Measurements from ENCODE around the gene AGTPBP1.
"Not testable (repeated sequence)": the region's sequence is repeated elsewhere in the genome, so short reads cannot be mapped to it uniquely, and the experiment has no call there.

The AGTPBP1 gene

DNA sequence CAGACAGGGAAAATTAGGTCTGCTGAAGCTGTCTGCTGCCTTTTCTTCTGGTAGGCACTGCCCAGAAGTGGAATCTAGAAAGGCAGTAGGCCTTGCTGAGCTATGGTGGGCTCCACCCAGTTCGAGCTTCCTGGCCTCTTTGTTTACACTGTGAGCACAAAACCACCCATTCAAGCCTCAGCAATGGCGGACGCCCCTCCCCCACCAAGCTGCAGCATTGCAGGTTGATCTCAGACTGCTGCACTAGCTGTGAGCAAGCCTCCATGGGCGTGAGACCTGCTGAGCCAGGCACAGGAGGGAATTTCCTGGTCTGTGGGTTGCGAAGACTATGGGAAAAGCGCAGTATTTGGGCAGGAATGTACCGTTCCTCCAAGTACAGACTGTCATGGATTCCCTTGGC is 18.5 kb downstream of the AGTPBP1 start:
- DNase-seq (ENCODE audit: low read depth, low spot score): peak; percentile 21

DNA sequence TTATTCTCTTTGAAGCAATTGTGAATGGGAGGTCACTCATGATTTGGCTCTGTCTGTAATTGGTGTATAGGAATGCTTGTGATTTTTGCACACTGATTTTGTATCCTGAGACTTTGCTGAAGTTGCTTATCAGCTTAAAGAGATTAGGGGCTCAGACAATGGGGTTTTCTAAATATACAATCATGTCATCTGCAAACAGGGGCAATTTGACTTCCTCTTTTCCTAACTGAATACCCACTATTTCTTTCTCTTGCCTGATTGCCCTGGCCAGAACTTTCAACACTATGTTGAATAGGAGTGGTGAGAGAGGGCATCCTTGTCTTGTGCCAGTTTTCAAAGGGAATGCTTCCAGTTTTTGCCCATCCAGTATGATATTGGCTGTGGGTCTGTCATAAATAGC is 22.3 kb downstream of the AGTPBP1 start:
- DNase-seq (ENCODE audit: low read depth, low spot score): not testable (repeated sequence)

DNA sequence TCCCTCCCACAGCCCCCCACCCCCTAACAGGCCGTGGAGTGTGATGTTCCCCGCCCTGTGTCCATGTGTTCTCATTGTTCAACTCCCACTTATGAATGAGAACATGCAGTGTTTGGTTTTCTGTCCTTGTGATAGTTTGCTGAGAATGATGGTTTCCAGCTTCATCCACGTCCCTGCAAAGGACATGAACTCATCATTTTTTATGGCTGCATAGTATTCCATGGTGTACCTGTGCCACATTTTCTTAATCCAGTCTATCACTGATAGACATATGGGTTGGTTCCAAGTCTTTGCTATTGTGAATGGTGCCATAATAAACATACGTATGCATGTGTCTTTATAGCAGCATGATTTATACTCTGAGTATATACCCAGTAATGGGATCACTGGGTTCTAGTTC is 23.9 kb downstream of the AGTPBP1 start:
- DNase-seq (ENCODE audit: low read depth, low spot score): not testable (repeated sequence)

DNA sequence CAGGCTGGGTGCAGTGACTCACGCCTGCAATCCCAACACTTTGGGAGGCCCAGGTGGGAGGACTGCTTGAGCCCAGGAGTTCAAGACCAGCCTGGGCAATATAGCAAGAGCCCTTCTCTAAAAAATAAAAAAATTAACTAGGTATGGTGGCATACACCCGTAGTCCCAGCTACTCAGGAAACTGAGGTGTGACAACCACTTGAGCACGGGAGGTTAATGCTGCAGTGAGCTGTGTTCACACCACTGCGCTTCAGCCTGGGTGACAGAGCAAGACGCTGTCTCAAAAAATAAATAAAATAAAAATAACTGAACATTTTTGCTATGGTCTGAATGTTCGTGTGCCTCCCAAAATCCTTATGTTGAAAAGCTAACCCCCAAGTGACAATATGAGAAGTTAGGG is 24.5 kb downstream of the AGTPBP1 start:
- no peak for DNase-seq (ENCODE audit: low read depth, low spot score)

DNA sequence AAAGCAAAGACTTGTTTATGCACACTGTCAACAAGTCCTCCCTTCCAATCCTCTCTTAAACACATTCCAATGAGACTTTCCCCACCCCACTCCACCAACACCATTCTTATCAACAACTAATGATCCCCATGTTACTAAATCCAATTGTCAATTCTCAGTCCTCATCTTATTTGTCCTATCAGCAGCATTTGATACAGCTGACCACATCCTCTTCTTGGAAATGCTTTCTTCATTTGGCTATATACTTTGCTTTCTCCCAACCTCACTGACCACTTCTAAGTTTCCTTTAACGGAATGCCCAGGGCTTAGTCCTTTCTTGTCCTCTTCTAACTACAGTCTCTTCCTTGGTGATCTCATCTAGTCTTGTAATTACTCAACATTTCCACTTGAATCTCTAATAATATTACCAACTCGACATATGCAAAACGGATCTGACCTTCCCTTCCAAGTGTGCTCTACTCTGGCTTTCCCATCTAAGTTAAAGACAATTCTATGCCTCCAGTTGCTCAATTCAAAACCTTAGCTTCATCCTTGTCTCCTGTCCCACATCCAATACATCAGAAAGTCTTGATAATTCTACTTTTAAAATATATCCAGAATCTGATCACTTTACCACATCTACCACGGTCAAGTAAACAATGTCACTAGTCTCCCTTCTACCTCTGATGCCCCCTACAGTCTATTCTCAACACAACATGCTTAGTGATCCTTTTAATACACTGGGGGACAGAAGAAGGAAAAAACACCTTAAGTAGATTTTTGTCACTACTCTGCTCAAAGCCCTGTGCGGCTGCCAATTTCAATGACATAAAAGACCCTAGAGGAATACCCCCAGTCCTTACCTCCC is 25.5 kb downstream of the AGTPBP1 start:
- no peak for DNase-seq (ENCODE audit: low read depth, low spot score)

DNA sequence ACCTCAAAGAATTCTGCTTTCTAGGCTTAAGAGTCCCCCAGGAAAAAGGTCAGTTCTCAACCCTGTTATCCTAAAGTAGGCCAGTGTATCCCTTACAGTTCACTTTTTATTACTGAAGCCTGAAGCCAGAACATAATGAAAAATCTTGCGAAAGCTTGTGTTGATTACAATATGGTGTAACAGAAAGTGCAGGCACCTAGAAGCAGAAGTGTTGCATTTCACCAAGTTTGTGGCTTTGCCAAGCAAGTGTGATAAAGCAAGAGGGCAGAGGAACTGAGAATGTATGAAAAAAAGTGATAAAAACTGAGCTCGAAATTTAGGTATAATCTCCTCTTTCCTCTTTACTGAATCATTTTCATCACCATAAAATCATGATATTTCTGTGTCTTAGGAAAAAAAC is 26.2 kb downstream of the AGTPBP1 start:
- no peak for DNase-seq (ENCODE audit: low read depth, low spot score)

DNA sequence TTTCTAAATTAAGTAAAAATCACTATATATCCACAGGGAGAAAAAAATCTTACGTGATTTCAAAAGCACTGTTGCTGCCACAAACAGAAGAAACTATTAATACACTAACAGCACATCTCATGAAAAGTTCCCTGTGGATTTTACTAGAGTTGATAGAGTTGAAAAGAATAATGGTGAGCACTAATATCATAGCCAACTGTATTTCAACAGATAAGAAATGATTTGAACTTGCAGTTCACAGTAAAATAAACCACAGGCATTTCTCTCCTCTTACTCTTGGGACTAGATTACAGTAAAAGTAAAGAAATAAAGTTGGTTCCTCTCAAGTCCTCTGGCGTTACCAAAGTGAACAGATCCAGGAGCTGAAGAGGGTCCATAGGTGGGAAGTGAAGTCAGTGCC is 27.9 kb downstream of the AGTPBP1 start:
- no peak for DNase-seq (ENCODE audit: low read depth, low spot score)

DNA sequence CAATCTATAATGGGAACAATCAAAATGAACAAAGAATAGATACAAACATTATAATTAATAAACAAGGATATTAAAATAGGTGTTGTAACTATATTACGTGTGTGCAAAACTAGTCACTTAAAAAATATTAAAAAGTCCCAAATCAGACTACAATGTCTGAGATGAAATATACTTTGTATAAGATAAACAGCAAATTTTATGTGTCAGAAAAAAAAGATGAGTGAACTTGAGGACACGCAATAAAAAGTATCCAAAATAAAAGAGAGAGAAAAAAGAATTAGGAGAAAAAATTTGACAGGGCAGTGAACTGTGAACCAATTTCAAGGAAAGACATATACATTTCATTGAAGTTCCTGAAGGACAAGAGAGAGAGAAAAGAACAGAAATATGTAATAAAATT is 37.0 kb downstream of the AGTPBP1 start:
- no peak for DNase-seq (ENCODE audit: low read depth, low spot score)

DNA sequence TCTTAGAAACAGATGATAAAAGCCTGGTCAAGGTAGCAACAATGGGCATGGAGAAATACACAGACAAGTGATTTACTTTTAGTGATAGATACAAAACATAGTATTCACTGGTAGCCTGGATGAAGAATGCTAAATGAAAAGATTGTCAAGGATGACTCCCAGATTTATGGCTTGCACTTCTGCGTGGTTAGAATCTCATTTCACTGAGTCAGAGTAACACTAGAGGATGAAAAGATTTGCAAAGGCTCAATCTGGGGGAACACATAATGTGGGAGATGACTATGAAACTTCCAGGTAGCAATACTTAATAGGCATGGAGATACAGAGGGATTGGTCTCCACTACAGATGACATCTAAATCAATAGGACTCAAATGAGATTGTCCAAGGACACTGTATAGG is 38.4 kb downstream of the AGTPBP1 start:
- DNase-seq (ENCODE audit: low read depth, low spot score): no peak

DNA sequence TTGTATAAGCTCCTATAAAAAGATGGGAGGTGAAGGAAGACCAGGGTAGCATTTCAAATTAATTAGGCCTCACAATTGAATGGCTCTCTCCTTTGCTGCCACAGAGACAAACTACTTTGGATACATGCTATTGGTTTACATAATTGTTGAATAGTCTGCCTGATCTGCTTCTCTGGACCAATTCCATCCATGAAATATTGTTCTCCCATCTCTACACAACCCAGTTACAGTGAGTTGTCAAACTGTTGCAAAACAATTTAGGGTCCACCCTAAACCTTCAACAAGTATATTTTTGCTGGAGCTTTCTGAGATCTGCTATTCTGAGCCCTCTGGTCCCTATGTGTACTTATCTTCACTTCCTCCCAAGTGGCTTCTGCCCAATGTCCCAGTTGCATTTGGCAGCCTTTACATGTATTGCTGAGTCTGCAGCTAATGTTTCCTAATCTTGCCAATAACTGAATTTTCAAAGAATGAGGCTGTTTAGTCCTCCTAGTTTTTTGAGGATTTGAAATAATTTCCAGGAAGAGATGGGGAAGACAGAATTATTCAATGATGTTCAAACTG is 38.9 kb downstream of the AGTPBP1 start:
- no peak for DNase-seq (ENCODE audit: low read depth, low spot score)

DNA sequence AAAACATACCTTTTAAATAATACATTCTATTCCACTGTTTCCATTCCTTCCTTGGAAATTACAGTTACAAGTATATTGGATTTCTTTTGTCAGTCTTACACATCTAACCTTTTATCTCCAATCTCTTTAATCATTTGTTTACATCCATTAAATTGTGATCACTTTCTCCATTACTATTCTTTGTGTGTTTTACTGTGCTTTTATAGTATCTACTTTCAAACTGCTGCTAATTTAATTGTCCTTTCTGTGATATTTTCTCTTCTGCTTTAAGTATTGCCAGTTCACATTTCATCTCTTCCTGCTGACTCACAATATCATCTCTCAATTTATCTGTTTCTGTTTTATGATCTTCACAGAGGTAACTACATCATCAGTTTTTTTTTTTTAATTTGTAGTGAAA is 39.6 kb downstream of the AGTPBP1 start:
- DNase-seq (ENCODE audit: low read depth, low spot score): no peak

DNA sequence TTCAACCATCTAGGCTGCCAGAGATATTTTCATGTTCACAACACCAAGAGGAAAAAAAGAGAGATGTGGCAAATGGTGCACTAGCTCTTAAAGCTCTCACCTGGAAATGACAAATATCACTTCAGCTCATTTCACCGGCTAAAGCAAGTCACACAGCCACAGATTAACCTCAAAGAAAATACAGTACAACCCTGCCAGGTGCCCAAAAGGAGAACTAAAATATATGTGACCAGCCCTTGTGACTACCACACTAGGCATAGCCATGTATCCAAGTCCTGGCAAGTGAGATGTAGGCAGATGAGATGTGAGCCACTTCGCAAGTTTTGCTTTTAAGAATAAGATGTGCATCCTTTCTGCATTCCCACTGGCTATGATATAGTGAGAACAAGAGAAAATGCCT is 41.4 kb downstream of the AGTPBP1 start:
- no peak for DNase-seq (ENCODE audit: low read depth, low spot score)

DNA sequence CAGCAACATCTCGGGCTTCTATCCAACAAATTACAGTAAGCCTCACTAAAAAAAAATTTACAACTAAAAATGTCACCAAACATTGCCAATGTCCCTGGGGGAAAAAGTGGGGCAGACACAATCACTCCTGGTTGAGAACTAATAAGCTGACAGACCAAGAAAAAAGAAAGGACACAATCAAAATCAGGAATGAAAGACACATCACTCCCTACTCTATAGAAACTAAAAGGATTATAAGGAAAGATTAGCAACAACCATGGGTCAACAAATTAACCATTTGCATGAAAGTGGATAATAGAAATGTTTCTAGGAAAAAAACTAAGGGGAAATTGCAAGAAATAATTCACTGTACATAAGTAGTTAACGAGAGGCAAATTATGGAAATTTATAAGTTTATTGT is 53.4 kb downstream of the AGTPBP1 start:
- no peak for DNase-seq (ENCODE audit: low read depth, low spot score)

DNA sequence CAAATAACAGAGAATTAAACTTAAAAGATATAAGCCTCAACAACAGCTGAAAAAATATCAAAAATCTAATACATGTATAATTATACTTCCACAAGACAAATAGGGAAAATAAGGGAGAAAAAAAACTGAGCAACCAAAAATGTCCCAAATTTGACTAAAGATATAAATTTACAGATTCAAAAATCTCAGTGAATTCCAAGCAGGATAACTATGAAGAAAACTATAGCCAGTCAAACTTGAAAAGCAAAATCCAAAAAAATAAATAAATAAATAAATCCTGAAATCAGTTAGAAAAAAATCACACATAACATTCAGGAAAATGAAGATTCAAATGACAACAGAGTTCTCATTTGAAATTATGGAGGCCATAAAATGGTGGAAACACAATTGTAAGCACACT is 56.7 kb downstream of the AGTPBP1 start:
- DNase-seq (ENCODE audit: low read depth, low spot score): no peak

DNA sequence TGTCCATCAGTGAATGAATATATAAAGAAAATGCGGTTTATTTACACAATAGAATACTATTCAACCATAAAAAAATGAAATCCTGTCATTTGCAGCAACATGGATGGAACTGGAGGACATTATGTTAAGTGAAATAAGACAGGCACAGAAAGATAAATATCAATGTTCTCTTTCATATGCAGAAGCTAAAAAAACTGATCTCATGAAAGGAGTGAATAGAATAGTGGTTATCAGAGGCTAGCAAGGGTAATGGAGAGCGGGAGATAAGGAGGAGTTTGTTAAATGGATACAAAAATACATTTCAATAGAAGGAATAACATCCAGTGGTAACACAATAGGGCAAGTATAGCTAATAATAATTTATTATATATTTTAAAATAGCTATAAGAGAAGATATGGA is 65.0 kb downstream of the AGTPBP1 start:
- DNase-seq (ENCODE audit: low read depth, low spot score): no peak

DNA sequence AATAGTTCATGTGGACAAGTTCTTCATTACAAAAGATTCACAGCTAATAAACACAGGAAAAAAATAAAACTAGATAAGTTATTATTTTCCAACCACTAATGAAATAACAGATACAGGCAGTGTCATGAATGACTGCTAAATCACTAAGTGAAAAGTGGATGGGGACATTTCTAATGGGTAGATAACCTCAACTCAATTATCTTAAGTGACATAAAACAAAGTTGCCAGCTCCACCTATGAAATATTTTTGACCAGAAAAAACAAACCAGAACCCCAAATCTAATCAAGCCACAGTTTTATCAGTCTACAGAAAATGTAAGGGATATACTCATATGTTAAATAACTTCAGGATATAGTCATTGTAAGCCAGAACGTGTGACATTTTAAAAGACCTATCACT is 74.4 kb downstream of the AGTPBP1 start:
- no peak for DNase-seq (ENCODE audit: low read depth, low spot score)

DNA sequence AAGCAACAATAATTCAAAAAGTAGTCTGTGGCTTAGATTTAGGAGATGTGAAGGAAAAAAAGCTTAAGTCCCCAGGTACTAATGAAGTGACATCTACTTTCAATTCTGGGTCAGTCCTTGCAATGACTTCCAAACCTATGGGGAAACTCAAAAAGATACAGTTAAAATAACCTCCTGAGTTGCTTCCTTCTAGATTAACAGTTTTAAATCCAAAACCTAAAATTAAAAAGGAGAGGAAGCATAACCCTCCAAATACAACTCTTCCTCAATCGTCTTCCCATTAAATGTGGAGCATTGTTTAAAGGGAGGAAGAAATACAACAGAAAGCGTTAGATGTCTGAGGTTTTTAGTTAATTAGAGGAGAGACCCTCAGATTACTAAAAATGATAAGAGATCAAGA is 75.7 kb downstream of the AGTPBP1 start:
- DNase-seq (ENCODE audit: low read depth, low spot score): no peak

DNA sequence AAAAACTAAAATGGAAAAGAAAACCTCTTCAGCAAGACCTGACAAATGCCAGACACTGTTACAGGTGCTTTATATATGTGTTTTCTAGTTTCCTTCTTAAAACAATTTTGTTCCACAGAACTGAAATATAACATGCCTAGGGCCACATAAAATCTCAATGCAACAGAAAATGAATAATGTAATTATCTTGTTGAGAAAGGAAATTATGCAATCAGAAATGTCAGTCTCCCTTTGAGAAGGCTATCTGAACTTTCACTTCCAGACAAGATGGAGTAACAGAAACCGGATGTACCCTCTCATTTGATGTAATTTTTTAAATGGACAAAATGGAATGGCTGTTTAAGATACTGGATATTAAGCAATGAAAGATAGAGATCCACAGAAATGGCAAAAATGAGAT is 79.2 kb downstream of the AGTPBP1 start:
- no peak for DNase-seq (ENCODE audit: low read depth, low spot score)

DNA sequence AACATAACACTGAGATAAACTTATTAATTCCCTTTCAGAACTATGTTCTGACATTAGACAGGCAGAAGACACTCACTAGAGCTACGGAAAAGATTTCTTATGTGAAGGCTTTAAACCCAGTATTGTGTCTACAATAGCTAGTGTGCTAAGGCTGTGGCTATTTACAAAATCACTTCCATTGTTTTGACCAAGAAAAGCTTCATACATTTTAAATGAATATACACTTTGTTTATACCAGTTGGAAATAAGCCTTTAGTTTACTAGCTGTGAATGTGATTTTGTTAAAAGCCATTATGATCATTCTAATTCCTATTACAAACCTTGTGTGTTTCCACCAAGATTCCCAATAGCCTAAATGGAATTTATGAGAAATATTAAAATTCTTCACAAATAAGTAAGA is 83.0 kb downstream of the AGTPBP1 start:
- DNase-seq (ENCODE audit: low read depth, low spot score): no peak

DNA sequence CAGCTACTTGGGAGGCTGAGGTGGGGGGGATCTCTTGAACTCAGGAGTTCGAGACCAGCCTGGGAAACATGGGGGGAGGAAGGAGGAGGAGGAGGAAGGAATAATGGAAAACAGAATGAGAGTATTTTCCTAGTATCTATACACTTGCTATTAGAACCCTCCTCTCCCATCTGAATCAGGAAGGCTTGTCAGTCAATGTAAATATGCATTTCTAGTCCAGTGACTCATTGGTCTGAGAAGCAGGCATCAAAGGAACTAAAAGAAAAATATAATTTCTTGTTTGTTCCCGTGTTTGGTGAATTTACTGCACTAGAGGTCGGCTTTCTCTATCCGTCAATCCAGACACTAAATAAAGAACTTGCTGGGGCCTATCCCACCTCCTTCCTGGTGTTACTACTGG is 88.6 kb downstream of the AGTPBP1 start:
- DNase-seq (ENCODE audit: low read depth, low spot score): no peak

DNA sequence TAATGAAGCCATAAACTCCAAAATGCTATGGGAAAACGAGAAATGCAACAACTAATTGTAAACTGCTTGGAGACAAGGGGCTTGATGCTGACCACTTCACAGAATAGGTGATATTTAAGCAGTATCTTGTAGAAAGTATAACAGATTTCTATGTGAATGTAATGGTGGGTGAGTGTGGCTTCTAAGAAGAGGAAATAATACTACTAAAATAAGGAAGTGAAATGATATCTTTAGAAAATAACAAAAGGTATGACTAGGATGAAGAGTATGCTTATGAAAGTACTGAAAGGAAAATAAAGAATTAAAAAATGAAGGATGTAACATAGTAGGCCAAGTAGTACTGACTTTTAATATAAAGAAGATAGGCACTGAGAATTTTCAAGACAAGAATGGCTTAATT is 94.2 kb downstream of the AGTPBP1 start:
- no peak for DNase-seq (ENCODE audit: low read depth, low spot score)

DNA sequence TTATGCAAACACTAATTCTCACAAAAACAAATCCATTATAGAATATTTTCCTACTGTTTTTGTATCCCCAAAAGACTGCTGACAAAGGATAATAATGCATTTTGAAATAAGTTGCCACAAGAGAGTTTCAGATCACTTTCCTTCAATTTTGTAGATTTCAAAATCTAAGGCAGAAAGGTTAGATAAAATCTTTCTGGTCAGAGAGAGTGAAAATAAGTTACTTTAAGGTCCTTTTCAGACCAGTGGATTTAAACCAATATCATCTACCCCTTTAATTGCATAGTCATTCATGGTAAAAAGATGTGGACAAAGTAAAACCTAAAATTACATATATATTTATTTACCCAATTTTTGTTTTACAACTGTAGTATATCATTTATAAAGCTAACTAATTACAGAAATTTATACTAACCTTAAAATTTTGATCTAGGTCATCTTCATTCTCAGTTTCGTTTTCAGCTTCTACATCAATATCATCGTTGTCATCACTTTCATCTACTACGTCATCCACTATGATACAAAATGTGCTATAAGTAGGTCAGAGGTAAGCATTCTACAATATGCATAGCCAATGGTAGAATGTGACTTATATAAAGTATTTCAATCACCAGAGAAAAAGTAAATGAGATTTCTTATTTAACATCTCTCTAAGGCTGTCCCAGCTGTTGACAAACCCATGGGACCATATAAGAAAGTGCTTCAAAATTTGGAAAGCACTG is 95.7 kb downstream of the AGTPBP1 start:
- no peak for DNase-seq (ENCODE audit: low read depth, low spot score)

DNA sequence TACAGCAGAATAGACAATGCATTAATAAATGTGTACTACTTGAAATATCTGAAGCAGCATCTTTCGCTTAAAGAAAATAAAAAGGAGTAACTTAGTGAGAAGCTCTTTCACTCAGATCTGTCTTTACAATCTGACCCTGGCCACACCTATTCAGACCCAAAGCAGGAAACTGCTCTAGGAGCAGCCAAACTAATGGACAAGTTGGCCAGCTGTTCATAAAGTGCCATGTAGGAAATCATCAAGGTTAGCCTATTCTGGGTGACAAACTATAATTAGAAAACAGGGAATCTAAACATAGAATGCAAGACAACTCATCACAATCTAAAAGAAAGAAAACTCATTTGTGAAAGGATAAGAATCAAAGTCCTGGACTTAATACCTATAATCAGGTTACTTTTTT is 101.3 kb downstream of the AGTPBP1 start:
- no peak for DNase-seq (ENCODE audit: low read depth, low spot score)
